GM12801 (cell line): ENCODE results near the gene TSPEAR.

Source experiments
- CTCF ChIP-seq: IDR thresholded peaks from one replicate; pipeline ENCODE4 v1.5.1; 2011; ENCODE audit warnings: control low read depth; ENCODE audit not compliant: insufficient read length; ENCODE audit errors: extremely low read depth

TSPEAR gene

GRCh38 chr21:44467859-44468195 lies 243.5 kb downstream of the TSPEAR start:
- TF ChIP-seq CTCF: no peak

GRCh38 chr21:44466996-44467858 lies 244.1 kb downstream of the TSPEAR start:
- TF ChIP-seq CTCF: no peak

GRCh38 chr21:44466351-44466954 lies 244.9 kb downstream of the TSPEAR start:
- TF ChIP-seq CTCF: no peak

- no peak for TF ChIP-seq CTCF
Observed at GRCh38 chr21:44464351-44464750, 247.0 kb downstream of the TSPEAR start.

- TF ChIP-seq CTCF: no peak
Observed at GRCh38 chr21:44463724-44464123, 247.6 kb downstream of the TSPEAR start.

GRCh38 chr21:44462834-44463200 lies 248.6 kb downstream of the TSPEAR start:
- TF ChIP-seq CTCF: no peak

- no peak for TF ChIP-seq CTCF
Observed at GRCh38 chr21:44462086-44462833, 249.1 kb downstream of the TSPEAR start.
